DOHH2 (cell line): ENCODE results near the gene ROR1.

Source experiments
- H3F3A ChIP-seq: fragments of 200-600 bp; sonication (generic), shearing (Covaris generic); 2 replicates; pipeline ENCODE4 v1.6.0; 2016; ENCODE audit warnings: antibody characterized with exemption, mild to moderate bottlenecking; ENCODE audit not compliant: control insufficient read depth, insufficient read depth
- H3K27ac ChIP-seq: fragments of 200-600 bp; sonication (generic); 2 replicates; pipeline ENCODE4 v1.5.1; 2014; ENCODE audit warnings: low read depth, mild to moderate bottlenecking, low read length, moderate library complexity
- H3K27me3 ChIP-seq: fragments of 200-600 bp; sonication (generic); 2 replicates; pipeline ENCODE4 v1.6.1; 2014; ENCODE audit warnings: mild to moderate bottlenecking, low read length, mixed read lengths; ENCODE audit not compliant: control insufficient read depth
- H3K36me3 ChIP-seq: fragments of 200-600 bp; sonication (generic); 2 replicates; pipeline ENCODE4 v1.6.1; 2014; ENCODE audit warnings: mild to moderate bottlenecking, low read length, moderate library complexity, mixed read lengths; ENCODE audit not compliant: control insufficient read depth
- H3K4me1 ChIP-seq: fragments of 200-600 bp; sonication (generic); 2 replicates; pipeline ENCODE4 v1.6.1; 2014; ENCODE audit warnings: mild to moderate bottlenecking, low read length, mixed read lengths; ENCODE audit not compliant: control insufficient read depth
- H3K4me2 ChIP-seq: fragments of 200-600 bp; sonication (generic); 2 replicates; pipeline ENCODE4 v1.6.0; 2014; ENCODE audit warnings: mild to moderate bottlenecking, low read length, moderate library complexity
- H3K4me3 ChIP-seq: fragments of 200-600 bp; sonication (generic); 2 replicates; pipeline ENCODE4 v1.5.1; 2014; ENCODE audit warnings: mild to moderate bottlenecking, low read length, mixed read lengths
- H3K79me2 ChIP-seq: fragments of 200-600 bp; sonication (generic); 2 replicates; pipeline ENCODE4 v1.6.1; 2014; ENCODE audit warnings: mild to moderate bottlenecking, low read length, mixed read lengths; ENCODE audit not compliant: control insufficient read depth
- H3K9me2 ChIP-seq: fragments of 200-600 bp; sonication (generic); replicated peaks from 2 replicates; pipeline ENCODE4 v1.6.1; 2014; ENCODE audit warnings: mild to moderate bottlenecking, low read length, mixed read lengths; ENCODE audit not compliant: control insufficient read depth
- H3K9me3 ChIP-seq: fragments of 200-600 bp; sonication (generic); 2 replicates; pipeline ENCODE4 v1.6.1; 2014; ENCODE audit warnings: antibody characterized with exemption, low read length, mixed read lengths; ENCODE audit not compliant: control insufficient read depth, insufficient read depth
- H4K20me1 ChIP-seq: fragments of 200-600 bp; sonication (generic); 2 replicates; pipeline ENCODE4 v1.6.0; 2014; ENCODE audit warnings: low read depth, mild to moderate bottlenecking, antibody characterized with exemption, low read length, moderate library complexity; ENCODE audit not compliant: control insufficient read depth, insufficient read depth
- EZH2phosphoT487 ChIP-seq: fragments of 200-600 bp; sonication (generic); IDR thresholded peaks from 2 replicates; pipeline ENCODE4 v1.6.1; 2017; ENCODE audit warnings: borderline replicate concordance, mild to moderate bottlenecking, antibody characterized with exemption, low read length, moderate library complexity, mixed read lengths
- TF ChIP-seq, protein P1 (sequence below): fragments of 200-600 bp; sonication (generic); IDR thresholded peaks from one replicate; pipeline ENCODE4 v1.5.1; 2014; ENCODE audit warnings: antibody characterized with exemption, mild to moderate bottlenecking, low read depth, low read length; ENCODE audit not compliant: poor library complexity, severe bottlenecking

The ROR1 gene

DNA sequence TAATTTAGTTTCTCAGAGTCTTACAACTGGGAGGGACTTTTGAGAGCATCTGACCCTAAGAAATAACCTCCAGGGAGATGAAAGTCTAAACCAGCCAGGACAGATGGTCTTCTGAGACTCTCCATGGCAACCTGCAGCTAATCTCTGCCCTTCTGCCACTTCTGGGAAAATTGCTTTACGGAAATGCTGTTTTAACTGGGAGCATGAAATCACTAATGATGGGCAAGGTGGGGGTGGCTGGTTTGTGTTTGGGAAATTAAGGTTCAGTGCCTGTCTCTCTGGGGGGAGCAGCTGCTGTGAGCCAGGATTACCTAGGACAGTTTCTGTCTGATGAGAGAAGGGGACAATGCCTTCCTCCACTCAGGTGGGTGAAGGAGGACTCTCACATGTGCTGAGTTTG is 33.2 kb downstream of the ROR1 start:
- H3K9me2 ChIP-seq = no peaks in the 10 kb centered on the region
- no peaks in the 10 kb centered on the region for H4K20me1 ChIP-seq
- H3K9me3 ChIP-seq = no peaks in the 10 kb centered on the region
- H3K4me1 ChIP-seq = peaks cover 3% of the 10 kb centered on the region; the same call in 1 of the 2 replicates
- H3K79me2 ChIP-seq = no peaks in the 10 kb centered on the region
- H3K27ac ChIP-seq = no peak overlapping the region
- no peaks in the 10 kb centered on the region for H3K27me3 ChIP-seq
- no peak for TF ChIP-seq EZH2phosphoT487
- TF ChIP-seq, protein P1, sequence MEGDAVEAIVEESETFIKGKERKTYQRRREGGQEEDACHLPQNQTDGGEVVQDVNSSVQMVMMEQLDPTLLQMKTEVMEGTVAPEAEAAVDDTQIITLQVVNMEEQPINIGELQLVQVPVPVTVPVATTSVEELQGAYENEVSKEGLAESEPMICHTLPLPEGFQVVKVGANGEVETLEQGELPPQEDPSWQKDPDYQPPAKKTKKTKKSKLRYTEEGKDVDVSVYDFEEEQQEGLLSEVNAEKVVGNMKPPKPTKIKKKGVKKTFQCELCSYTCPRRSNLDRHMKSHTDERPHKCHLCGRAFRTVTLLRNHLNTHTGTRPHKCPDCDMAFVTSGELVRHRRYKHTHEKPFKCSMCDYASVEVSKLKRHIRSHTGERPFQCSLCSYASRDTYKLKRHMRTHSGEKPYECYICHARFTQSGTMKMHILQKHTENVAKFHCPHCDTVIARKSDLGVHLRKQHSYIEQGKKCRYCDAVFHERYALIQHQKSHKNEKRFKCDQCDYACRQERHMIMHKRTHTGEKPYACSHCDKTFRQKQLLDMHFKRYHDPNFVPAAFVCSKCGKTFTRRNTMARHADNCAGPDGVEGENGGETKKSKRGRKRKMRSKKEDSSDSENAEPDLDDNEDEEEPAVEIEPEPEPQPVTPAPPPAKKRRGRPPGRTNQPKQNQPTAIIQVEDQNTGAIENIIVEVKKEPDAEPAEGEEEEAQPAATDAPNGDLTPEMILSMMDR = no peak
- H3K36me3 ChIP-seq = no peaks in the 10 kb centered on the region
- H3K4me3 ChIP-seq = no peak overlapping the region
- no peak overlapping the region for H3K4me2 ChIP-seq
- no peaks in the 10 kb centered on the region for H3F3A ChIP-seq

DNA sequence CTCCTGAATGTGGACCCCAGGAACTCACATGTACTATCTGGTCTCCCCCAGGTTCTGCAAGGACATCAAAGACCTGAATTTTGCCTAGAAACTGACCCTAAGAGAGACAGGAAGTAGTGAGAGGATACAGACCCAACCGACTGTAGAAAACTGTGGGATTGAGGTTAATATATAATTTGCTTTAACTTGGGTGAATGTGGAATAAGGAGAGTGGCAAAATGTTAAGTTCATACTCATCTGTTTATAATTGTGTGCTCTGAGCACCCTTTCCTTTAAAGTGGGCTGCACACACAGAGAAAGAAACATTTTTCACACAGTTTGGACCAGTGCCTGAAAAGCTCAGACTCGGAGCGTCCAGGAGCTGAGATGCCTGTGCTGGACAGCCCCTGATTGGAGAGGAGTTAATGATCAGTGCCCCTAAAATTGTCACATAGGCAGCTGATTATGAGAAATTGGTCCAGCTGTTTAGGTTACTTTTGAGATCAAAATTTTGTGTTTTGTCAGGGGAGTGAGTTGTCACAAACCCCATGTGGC is 37.2 kb downstream of the ROR1 start:
- H3K4me1 ChIP-seq = no peaks in the 10 kb centered on the region
- H3K4me3 ChIP-seq = no peak overlapping the region
- TF ChIP-seq, protein P1 = no peak
- TF ChIP-seq EZH2phosphoT487 = no peak
- peaks cover 6% of the 10 kb centered on the region; the same call in 1 of the 2 replicates for H3K9me3 ChIP-seq
- H3K4me2 ChIP-seq = no peak overlapping the region
- no peaks in the 10 kb centered on the region for H3F3A ChIP-seq
- no peaks in the 10 kb centered on the region for H3K36me3 ChIP-seq
- no peaks in the 10 kb centered on the region for H4K20me1 ChIP-seq
- no peaks in the 10 kb centered on the region for H3K27me3 ChIP-seq
- no peaks in the 10 kb centered on the region for H3K79me2 ChIP-seq
- H3K9me2 ChIP-seq = no peaks in the 10 kb centered on the region
- no peak overlapping the region for H3K27ac ChIP-seq

DNA sequence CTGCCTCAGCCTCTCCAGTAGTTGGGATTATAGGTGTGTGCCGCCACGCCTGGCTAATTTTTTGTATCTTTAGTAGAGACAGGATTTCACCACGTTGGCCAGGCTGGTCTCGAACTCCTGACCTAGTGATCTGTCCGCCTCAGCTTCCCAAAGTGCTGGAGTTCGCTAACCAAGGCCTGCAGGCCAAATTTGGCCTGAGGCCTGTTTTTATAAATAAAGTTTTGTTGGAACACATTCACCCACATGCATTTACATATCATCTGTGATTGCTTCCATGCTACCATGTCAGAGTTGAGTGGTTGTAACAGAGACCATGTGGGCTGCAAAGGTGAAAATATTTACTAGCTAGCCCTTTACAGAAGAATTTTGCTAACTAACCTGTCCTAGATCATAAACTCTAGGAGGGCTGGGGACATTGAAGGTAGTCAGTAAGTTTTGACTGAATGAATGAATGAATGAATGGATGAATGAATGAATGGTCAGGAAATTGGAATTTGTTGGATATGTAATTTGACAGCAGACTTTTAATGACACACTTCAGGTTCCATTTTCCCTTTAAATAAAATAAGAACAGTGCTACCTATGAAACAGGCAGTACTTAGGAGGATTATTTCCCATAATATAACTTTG is 38.4 kb downstream of the ROR1 start:
- no peaks in the 10 kb centered on the region for H4K20me1 ChIP-seq

More for the DNA sequence above, 38.4 kb downstream of the ROR1 start:
- no peak overlapping the region for H3K4me3 ChIP-seq
- H3K9me2 ChIP-seq = no peaks in the 10 kb centered on the region
- peaks cover 10% of the 10 kb centered on the region; the same call in 1 of the 2 replicates for H3K9me3 ChIP-seq
- no peaks in the 10 kb centered on the region for H3K79me2 ChIP-seq
- TF ChIP-seq, protein P1 = no peak
- TF ChIP-seq EZH2phosphoT487 = no peak
- H3K27me3 ChIP-seq = no peaks in the 10 kb centered on the region
- no peaks in the 10 kb centered on the region for H3F3A ChIP-seq
- no peak overlapping the region for H3K27ac ChIP-seq
- H3K4me2 ChIP-seq = no peak overlapping the region
- H3K4me1 ChIP-seq = no peaks in the 10 kb centered on the region
- no peaks in the 10 kb centered on the region for H3K36me3 ChIP-seq
